T-helper 2 cell (primary cell): ENCODE data around the gene FAM181A.
A peak's percentile ranks its signal among the peaks of the same experiment; 100 is the strongest.

Experiments
- DNase-seq, 5 experiments: peaks; one replicate each; pipeline versions ENCODE4 v3.0.0 to v3.0.0-alpha.2; 2012 to 2022

FAM181A gene

DNA sequence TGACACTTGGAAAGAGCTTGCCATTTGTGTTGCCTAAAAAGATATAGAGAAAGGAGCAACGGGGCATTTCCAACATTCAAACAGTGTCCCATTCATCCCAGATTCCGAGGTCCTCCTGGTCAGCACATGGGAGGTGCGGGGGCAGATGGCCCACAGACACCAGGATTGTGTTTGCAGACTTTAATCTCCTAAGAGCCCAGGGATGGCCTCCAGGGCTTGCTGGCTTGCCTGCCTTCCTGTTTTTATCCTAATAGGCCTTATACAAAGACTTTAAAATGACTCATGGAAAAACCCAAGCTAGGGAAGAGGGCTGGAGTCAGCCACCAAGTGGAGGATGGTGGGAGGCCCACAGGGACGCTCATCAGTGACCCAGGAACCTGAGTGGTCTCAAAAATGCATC, 21.5 kb upstream of the FAM181A start:
- no peak for DNase-seq

DNA sequence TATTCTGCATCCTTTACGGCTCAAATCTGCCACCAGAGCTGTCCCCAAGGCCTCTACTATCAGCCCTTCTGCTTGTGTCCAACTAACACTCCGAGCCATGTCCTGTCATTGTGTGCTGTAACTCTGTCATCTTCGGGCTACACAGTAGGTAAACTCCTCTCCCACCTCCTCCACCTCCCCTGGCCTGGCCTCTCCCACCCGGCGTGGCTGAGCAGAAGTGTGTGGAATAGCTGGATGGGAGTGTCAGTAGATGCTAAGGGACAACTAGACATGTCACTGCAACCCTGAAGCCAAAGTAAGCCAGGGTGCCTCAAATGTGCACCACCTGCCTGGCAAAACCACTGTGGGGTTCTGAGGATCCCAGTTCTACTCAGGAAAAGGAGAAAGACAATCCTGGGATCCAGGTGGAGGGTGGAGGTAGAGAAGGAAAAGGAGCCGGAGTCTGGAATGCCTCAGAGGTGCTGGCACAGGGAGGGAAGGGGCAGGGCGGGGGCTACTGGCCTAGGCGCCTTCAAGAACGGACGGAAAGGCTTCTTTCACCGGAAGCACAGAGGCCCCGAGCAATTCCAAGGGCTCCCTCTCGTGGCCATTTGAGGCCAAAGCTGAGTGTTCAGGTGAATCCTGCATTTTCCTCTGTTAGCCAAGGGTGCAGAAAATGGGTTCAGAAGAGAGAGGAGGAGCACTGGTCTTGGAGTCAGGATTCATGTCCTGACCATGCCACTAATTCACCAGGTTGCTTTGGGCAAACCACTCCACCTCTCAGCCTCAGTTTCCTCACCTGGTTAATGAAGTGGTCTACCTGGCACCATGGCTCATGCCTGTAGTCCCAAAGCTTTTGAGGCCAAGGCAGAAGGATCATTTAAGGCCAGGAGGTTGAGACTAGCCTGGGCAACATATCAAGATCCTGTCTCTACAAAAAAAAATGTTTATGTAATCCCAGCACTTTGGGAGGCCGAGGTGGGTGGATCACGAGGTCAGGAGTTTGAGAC, 20.5 kb upstream of the FAM181A start:
- peak in 2 of 5 experiments; percentile 35 to 68 for DNase-seq

DNA sequence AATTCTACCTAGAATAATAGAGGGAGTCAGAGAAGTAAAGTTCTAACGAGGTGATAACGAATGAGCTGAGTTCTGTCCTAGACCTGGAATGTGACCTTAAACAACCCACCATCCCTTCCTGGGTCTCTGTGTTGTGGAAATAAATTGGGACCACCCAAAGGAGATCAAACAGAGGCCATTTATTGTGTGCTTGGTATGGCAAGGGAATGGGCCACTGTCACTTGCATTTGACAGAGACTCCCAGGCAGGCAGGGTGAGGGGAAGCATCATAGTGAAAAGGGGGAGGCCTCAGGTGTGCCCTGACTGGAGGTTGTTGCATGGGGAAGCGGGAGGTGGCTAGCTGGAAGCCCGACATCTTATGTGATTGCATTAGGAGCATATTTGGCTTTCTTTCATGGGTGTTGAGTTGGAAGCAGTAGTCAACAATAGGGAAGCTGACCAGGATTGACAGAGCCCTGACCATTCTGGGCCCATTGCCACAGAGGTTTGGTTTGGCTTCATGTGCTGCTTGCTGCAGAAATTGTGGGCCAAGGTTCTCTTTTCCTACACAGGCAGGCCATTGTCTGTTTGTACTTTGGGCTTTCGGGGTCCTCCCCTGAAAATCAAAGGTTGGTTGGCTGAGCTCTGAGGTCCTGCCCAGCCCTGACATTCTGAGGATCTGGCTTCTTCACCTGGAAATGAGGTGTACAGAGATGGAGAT, 17.6 kb upstream of the FAM181A start:
- DNase-seq = no peak

DNA sequence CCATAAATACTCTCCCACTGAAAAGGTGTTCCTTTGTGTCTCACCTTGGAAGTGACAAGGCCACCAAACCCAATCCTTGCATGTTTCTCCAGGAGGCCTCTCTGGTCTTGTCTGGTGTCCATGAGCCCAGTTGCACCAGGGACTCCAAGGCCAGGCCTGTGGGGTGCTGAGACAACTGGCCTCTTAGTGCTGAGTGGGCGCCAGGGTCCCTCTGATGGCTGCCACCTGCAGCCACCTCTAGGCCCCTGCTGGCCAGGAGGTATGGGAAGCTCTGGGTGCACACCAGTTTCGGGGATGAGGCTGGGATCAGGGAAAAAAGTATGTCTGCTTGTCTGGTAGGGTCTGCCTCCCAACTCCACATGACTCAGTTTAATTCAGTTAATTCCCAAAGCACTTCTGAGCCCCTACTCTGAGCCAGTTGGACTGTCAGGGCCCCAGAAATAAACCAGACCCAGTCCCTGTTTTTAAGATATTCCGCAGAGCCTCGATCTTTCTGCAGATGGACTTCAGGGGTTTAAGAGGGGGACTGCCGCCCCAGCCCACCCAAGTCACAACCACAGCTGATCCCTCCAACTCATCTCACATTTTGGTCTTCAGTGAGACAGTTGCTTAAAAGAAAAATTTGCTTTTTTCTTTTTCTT, 15.0 kb upstream of the FAM181A start:
- DNase-seq = no peak

DNA sequence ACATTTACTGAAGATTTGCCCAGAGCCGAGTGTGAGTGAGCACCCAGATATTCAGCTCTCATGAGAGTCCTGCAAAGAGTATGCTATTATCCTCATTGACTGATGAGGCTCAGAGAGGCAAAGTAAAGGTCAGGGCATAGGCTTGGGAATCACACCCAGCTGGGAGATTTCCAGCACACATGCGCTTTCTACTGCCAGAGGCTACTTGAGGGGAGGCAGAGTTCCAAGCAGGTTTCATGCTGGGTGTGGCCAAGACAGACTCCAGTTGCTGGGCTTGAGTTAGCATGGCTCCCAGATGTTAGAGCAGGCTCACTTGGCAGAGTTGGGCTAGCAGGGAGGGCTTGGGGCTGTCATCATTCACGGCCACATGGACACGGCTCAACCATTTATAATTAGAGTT, 14.4 kb upstream of the FAM181A start:
- no peak for DNase-seq

DNA sequence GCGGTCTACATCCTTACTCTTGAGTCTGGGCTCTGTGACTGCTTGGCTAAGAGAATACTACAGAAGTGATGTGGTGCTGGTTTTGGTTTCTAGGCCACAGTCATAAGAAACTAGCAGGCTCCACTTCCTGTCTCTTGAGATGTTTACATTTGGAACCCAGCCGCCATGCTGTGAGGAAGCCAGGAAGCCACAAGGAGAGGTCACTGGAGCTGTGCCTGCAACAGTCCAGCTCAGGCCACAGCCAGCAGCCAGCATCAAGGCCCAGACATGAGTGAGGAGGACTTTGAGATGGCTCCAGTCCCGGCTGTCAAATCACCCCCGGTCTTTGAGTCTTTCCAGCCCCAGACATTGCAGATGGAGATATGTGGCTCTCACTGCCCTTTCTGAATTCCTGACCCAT, 12.9 kb upstream of the FAM181A start:
- DNase-seq = peak in 1 of 5 experiments; percentile 74

DNA sequence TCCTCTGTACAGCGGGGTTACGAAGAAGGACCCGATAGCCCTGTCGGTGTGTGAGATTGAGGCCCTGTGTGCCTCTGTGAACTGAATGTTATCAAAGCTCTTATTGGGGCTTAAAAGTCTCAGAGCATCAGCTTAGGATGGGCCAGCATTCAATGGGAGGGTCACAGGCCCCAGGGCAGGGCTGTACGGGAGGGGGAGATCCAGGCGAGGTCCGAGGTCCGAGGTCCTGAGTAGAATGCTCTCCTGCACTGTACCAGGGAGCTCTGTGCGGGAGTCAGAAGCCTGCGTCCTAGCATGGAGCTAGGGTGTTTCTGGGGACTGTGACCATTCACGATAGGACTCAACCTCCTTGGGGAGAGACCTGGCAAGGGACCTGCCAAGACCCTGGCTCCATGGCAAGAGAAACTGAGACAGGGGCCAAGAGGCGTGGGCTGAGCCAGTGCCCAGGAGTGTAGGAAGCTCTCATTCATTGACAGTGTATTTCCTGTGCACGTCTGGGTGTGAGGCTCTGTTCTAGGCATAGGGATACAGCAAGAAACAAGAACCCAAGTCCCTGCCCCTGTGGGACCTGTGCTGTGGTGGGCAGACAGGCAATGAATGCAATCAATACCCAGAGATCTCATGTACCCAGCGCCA, 12.0 kb upstream of the FAM181A start:
- no peak for DNase-seq

DNA sequence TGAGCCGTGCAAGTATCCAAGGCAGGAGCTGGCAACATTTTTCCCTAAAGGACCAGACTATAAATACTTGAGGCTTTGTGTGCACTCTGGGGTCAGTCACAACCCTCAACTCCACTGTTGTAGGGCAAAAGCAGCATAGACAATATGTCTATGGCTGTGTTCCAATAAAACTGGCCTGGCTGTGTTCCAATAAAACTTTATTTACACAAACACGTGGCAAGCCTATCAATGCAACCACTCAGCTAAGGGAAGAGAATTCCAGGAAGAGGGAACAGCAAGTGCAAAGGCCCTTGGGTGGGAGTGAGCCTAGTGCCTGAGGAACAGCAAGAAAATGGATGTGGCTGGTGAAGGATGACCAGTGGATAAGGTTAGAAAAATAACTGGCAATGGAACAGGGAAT, 11.3 kb upstream of the FAM181A start:
- no peak for DNase-seq

DNA sequence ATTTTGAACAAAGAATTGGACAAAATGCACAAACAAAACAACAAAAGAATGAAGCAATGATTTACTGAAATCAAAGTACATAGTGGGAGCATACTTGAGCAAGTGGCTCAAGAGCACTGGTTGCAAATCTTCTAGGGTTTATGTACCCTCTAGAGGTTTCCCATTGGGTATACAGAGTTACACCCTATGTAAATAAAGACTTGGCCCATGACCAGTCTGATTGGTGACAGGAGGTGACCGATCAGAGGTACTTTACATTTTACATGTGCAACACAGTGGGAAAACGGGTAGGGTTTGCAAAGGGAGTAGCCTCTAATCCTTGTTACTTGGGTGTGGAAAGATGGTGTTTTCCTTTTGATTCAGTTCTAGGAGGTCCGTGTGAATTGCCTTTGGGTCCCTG, 10.6 kb upstream of the FAM181A start:
- no peak for DNase-seq

DNA sequence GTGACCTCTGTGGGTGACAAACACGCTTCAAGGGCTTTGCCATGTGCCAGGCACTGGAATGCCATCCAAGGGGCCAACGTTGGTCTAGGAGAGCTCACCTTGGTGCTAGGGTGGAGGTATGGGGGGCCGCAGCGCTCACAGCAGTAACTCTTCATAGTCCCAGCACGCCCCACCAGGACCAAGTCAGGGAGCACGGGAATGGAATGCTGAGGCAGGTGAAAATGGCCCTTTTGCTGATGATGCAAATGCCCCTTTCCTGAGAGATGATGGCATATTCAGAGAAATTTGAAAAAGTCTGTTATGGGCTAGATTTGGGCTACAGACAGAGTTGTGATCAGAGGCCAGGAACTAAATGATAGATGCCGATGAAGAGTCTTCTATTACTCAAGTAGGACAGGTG, 10.0 kb upstream of the FAM181A start:
- DNase-seq = no peak

DNA sequence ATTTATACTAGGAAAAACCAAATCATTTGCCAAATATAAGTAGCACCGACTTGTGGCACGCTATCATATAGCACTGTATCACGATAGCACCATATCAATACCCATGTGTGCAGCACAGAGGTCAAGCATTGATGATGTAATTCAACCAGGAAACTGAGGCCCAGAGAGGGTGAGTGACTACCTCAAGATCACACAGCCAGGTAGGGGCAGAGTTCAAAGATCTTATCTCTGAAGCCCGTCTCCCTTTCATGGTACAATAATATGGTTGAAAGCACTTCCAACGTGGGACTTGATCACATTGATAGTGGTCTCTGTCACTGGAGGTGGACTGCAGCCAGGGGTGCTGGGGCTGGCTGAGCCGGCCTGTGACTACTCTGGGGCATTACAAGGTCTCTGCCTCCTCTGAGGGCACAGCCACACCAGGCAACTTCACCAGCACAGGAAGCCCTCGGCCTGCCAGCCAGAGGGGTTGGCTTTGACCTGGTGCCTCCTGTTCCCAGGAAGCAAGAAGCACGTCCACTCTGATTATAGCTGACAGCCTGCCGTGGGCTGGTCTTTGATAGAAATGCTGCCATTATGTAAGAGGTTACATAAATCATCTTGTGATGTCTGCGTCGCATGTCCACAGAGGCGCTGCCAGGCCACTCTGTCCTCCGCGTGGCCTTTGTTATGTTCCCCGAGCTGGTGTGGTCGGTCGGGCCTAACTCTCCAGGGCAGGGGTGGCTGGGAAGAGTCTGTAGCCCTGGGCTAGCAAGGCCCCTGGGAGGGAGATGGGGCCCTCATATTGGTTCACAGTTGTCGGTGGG, 5.9 kb upstream of the FAM181A start:
- DNase-seq = no peak

DNA sequence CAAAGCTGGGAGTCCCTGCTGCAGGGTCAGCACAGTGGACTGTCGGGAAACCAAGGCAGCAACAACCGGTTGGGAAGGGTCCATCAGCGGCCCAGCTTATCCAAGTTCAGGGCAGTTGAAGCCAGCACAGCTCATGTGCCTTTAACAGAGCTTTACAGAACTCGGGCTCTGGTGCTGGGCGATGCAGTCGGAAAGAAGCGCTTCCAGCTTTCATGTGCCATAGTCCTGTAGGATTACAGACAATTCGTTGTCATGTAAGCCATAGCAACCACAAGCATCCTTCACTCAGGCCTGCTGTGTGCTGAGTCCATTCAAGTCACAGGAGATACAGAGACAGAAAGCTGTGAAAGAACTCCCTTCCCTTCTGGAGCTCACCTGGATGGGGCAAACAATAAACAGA, 3.5 kb upstream of the FAM181A start:
- DNase-seq = no peak

DNA sequence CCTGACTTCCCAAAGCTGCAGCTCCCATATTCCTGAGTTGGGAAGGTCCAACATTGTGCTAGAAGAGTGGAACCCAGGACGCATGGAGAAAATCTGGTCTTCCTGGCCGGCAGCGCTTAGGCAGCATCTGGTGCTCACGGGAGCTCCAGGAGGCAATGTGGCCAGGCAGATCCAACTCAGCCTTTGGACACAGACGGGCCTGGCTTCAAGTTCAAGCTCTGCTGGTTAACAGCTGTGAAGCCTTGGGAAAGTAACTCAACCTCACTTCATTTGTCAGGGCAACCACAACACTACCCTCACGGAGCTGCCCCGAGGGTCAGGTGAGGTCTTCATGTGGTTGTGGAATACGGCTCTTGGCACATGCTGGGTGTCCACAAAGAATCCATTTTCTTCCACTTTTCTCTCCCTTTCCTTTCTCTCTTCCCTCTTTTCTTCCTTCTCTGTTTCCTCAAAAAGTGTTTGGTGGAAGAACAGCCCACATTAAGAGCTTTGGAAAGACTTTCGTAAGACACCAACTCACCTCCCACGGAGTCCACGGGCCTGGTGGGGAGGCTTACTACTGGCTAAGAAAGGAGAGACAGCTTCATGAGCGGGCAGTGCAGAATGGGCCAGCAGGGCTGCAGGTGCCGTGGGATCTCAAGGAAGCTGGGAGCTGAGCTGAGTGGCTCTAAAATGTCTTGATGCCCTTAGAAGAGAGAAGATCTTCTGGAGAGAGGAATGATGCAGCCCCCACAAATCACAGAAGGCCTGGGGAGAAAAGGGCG, 2.4 kb upstream of the FAM181A start:
- no peak for DNase-seq

DNA sequence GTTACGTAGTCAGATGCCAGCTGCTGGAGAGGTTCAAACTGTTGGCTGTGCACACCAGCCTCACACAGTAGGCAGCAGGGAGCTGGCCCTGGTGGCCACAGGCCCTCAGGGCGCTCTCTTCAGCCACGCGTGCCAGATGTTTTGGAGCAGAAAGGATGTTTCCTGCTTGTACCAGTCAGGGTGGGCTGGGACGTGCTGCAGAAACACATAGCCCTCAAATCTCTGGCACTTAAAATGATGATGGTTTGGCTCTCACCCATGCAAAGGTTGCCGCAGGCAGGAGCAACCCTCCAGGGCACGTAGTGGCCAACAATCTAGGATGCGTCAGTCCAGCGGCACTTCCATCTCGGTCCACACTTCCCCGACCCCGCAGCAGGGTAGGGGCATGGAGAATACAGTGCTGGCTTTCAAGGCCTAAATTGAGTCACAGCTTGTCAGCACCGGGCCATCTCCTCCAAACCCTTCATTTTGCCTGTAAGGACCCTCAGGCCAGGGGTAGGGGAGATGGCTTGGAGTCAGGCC, 1.7 kb upstream of the FAM181A start:
- DNase-seq = no peak

DNA sequence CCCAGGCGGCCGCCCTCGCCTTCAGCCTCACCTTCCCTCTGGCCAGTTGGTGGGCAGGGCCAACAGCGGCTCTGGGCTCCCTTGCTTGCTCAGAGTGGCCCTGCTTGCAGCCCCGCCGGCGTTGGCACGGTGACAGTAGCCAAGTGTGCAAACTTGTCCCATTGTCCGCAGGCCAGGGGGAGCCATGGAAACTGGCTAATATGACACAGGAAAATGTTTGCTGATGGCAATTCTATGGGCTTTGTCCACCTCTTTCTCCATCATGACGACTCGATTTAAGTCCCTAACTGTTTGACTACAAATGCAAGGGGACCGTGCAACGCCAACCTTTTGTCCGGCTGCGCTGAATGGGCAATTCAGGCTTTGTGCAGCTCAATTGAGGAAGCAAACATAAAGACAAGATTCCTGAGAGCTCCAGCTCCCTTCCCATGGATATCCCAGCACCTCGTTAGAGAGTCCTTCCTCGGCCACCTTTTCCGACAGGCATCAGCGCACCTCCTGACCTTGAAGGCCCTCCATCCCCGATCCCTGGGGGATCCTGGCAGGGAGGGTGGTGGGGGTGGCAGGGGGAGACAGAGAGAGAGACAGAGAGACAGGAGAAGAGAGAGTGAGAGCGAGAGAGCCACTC, 785 bp upstream of the FAM181A start:
- no peak for DNase-seq

DNA sequence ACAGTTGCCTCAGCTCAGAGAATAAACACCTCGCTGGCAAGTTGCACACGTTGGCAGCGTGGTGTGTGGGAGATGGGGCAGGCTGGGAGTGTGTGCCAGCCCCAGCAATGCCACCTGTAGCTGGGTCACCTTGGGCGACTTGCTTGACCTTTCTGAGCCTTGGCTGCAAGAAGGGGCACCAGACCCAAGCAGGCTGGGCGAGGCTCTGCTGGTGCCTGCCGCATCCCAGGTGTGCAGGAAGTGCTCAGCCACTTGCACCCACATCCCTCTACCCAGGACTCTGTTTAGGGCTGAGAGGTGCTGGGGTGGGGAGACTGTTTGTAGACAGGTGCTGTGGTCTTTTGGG, 629 bp downstream of the FAM181A start:
- no peak for DNase-seq

DNA sequence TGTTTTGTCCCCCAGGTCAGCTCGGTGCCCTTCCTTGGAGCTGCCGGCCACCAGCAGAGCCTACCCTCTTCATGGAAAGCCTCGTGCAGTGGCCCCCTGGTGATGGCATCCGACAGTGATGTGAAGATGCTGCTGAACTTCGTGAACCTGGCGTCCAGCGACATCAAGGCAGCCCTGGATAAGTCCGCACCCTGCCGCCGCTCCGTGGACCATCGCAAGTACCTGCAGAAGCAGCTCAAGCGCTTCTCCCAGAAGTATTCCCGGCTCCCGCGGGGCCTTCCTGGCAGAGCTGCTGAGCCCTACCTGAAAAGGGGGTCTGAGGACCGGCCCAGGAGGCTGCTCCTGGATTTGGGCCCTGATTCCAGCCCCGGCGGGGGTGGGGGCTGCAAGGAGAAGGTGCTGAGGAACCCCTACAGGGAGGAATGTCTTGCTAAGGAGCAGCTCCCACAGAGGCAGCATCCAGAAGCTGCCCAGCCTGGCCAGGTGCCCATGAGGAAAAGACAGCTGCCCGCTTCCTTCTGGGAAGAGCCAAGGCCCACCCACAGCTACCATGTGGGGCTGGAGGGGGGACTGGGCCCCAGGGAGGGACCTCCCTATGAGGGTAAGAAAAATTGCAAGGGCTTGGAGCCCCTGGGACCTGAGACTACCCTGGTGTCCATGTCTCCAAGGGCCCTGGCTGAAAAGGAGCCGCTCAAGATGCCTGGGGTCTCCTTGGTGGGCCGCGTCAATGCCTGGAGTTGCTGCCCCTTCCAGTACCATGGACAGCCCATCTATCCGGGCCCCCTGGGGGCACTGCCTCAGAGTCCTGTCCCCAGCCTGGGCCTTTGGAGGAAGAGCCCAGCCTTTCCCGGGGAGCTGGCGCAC, 1.3 kb downstream of the FAM181A start:
- DNase-seq = no peak

DNA sequence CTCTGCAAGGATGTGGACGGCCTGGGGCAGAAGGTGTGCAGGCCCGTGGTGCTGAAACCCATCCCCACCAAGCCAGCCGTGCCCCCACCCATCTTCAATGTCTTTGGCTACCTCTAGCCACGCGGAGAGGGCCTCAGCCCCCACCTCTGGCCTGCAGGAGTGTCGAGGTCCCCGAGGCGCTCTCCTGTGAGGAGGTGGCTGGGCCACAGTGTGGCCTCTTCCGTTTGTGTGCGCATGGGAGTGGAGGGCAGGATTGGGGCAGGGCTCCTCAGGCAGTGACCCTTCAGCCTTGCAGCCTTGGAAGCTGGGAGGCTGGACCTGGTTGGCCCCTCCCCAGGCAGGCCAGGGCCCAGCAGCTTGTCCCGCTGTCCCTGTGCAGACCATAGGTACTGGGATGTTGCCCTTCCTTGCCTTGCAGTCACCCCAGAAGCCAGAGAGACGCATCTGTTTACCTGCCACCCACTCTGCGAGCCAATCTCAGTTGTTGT, 1.9 kb downstream of the FAM181A start:
- DNase-seq = no peak

DNA sequence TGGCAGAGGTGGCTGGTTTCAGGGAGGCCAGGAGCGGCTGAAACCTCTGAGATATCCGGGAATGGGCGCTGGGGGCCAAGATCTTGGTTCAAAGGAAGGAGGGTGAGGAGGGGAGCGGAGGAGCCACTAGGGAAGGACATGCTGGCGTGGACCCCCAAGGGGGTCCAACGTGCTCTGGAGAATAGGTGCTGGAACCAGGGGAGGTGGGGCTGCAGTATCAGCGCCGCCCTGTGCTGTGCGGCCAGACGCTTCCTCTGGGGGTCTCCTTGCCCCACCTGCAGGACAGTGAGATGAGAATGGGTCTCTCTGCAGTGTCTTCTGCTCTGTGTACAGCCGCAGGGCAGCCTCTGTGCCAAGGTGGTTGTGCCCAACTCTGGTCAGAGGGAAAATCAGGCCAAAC, 2.5 kb downstream of the FAM181A start:
- no peak for DNase-seq
